K562 (cell line): ENCODE results near the gene SUPT3H. TPM values are rescaled to one million over a fixed set of nuclear protein-coding genes. Genes with fewer than 3 reads are reported as not detected.

Experiments
- ATAC-seq: fragments of 200-7000 bp; cut with Tn5 transposase; 3 replicates; pipeline ENCODE4 v1.9.1; 2020; ENCODE audit warnings: moderate library complexity
- BruUV-seq: library from RNA; stranded (reverse); fragments of 400-500 nt; replicated peaks from 2 replicates; lab custom pipeline; 2021; lab: Mats Ljungman, UMichigan
- CTCF ChIA-PET: fragments of 300-600 bp; formaldehyde crosslinking; extraction: SDS; loops from one replicate; lab custom pipeline; 2021; ENCODE audit warnings: low intra/inter-chr PET ratio; lab: Yijun Ruan, JAX
- POLR2A ChIA-PET: fragments of 300-600, 350-650 bp; sonication (Branson Sonifier 250); formaldehyde crosslinking; extraction: SDS; loops from one replicate; lab custom pipeline; 2021; ENCODE audit warnings: antibody characterized with exemption, inconsistent platforms; lab: Yijun Ruan, JAX
- DNase-seq, 4 experiments: peaks; one replicate each; pipeline versions ENCODE4 v3.0.0 to v3.0.0-alpha.2; 2011 to 2018; ENCODE audit warnings: low spot score in 3 of 4, mixed read lengths in 3 of 4; ENCODE audit errors: extremely low read depth in 1 of 4
- FAIRE-seq: peaks from 2 replicates; lab custom pipeline; 2011; peaks lifted over from hg19 to GRCh38; lab: Jason Lieb, UNC
- H2AFZ ChIP-seq: 2 replicates; pipeline ENCODE4 v1.6.0; 2011; ENCODE audit warnings: low read depth, low read length, control low read depth, inconsistent platforms
- H3K27ac ChIP-seq: fragments of 200-600 bp; 3 replicates; pipeline ENCODE4 v1.8.0; 2011; ENCODE audit warnings: low read depth, mild to moderate bottlenecking, control low read depth, inconsistent platforms, low read length, moderate library complexity, mixed read lengths; ENCODE audit errors: extremely low read depth
- H3K27me3 ChIP-seq, 2 experiments: fragments of 300-600 bp in 1 of 2; 2 replicates in 1 of 2; 3 replicates in 1 of 2; pipeline versions ENCODE4 v1.6.0 to v1.8.0; 2011; ENCODE audit warnings: inconsistent platforms in 2 of 2, low read length in 2 of 2, mild to moderate bottlenecking in 1 of 2, mixed read lengths in 1 of 2, moderate library complexity in 1 of 2; ENCODE audit not compliant: control insufficient read depth in 2 of 2, insufficient read depth in 2 of 2
- H3K36me3 ChIP-seq: fragments of 300-600 bp; 3 replicates; pipeline ENCODE4 v1.8.0; 2011; ENCODE audit warnings: mild to moderate bottlenecking, low read length, inconsistent platforms; ENCODE audit not compliant: control insufficient read depth, insufficient read depth
- H3K4me1 ChIP-seq, 2 experiments: fragments of 200-600 bp in 1 of 2; replicated peaks in 1 of 2; 2 replicates in 1 of 2; 3 replicates in 1 of 2; pipeline versions ENCODE4 v1.5.1 to v1.8.0; 2011; ENCODE audit warnings: inconsistent platforms in 2 of 2, low read length in 2 of 2, mild to moderate bottlenecking in 1 of 2, mixed read lengths in 1 of 2, moderate library complexity in 1 of 2; ENCODE audit not compliant: control insufficient read depth in 2 of 2, insufficient read depth in 2 of 2
- H3K4me2 ChIP-seq: 2 replicates; pipeline ENCODE4 v1.6.1; 2011; ENCODE audit warnings: low read length, control low read depth, inconsistent platforms, mixed read lengths; ENCODE audit not compliant: insufficient read depth
- H3K4me3 ChIP-seq: fragments of 200-600 bp; sonication (generic), shearing (Covaris generic); 2 replicates; pipeline ENCODE4 v1.5.1; 2016; ENCODE audit warnings: control low read depth, inconsistent platforms
- H3K79me2 ChIP-seq: fragments of 200-600 bp; 3 replicates; pipeline ENCODE4 v1.8.0; 2011; ENCODE audit warnings: low read length, inconsistent platforms; ENCODE audit not compliant: control insufficient read depth, insufficient read depth
- H3K9ac ChIP-seq, 2 experiments: 2 replicates each; pipeline versions ENCODE4 v1.6.0 to v1.6.1; 2011; ENCODE audit warnings: low read depth in 2 of 2, low read length in 2 of 2, control low read depth in 1 of 2, inconsistent platforms in 1 of 2, mild to moderate bottlenecking in 1 of 2, mixed read lengths in 1 of 2; ENCODE audit not compliant: insufficient read depth in 1 of 2
- H3K9me1 ChIP-seq: one replicate; pipeline ENCODE4 v1.6.0; 2011; ENCODE audit warnings: inconsistent platforms, mild to moderate bottlenecking, low read length, moderate library complexity; ENCODE audit not compliant: control insufficient read depth, insufficient read depth
- H3K9me3 ChIP-seq: replicated peaks from 2 replicates; pipeline ENCODE4 v1.5.1; 2011; ENCODE audit warnings: low read depth, low read length, inconsistent platforms; ENCODE audit not compliant: control insufficient read depth, insufficient read depth
- H4K20me1 ChIP-seq: replicated peaks from 2 replicates; pipeline ENCODE4 v1.6.1; 2011; ENCODE audit warnings: low read length, inconsistent platforms, mixed read lengths; ENCODE audit not compliant: control insufficient read depth, insufficient read depth
- ETV1 ChIP-seq: fragments of 450-650 bp; conservative IDR thresholded peaks from 2 replicates; pipeline ENCODE4 v1.6.1; 2016; ENCODE audit warnings: missing genetic modification characterization, control low read depth, low read depth, missing compliant biosample characterization
- ETV5 ChIP-seq: sonication (generic); formaldehyde crosslinking; IDR thresholded peaks from 2 replicates; pipeline ENCODE4 v1.4.0; 2020; ENCODE audit warnings: low read depth, mild to moderate bottlenecking, missing genetic modification reagents
- FOSL1 ChIP-seq: fragments of 200-800 bp; sonication (Bioruptor generic); conservative IDR thresholded peaks from 2 replicates; pipeline ENCODE4 v1.6.1; 2016; ENCODE audit warnings: missing genetic modification characterization, missing compliant biosample characterization
- HDAC1 ChIP-seq, 2 experiments: fragments of 450-650 bp; IDR thresholded peaks; 2 replicates each; pipeline ENCODE4 v1.6.1; 2016 to 2017; ENCODE audit warnings: inconsistent platforms in 1 of 2, mild to moderate bottlenecking in 1 of 2, moderate library complexity in 1 of 2
- JUN ChIP-seq, 2 experiments: sonication (generic) in 1 of 2; formaldehyde crosslinking in 1 of 2; IDR thresholded peaks; 2 replicates each; pipeline versions ENCODE4 v1.6.1 to v1.8.0; 2012 to 2022; ENCODE audit warnings: borderline replicate concordance in 2 of 2, mild to moderate bottlenecking in 2 of 2, improper control_type of control experiment in 1 of 2, low read depth in 1 of 2, low read length in 1 of 2, missing genetic modification reagents in 1 of 2
- KLF1 ChIP-seq: fragments of 450-650 bp; IDR thresholded peaks from 2 replicates; pipeline ENCODE4 v1.6.1; 2016; ENCODE audit warnings: missing genetic modification characterization, missing compliant biosample characterization
- MED1 ChIP-seq: sonication (generic); formaldehyde crosslinking; IDR thresholded peaks from 2 replicates; pipeline ENCODE4 v1.8.1; 2023; ENCODE audit warnings: missing genetic modification reagents, borderline replicate concordance
- MTA1 ChIP-seq: fragments of 450-650 bp; IDR thresholded peaks from 2 replicates; pipeline ENCODE4 v1.6.1; 2017; ENCODE audit warnings: borderline replicate concordance
- ZNF280B ChIP-seq: fragments of 250-450 bp; sonication (Bioruptor Pico); IDR thresholded peaks from 2 replicates; pipeline ENCODE4 v1.5.1; 2021; ENCODE audit warnings: mild to moderate bottlenecking
- ZNF407 ChIP-seq: fragments of 450-650 bp; IDR thresholded peaks from 2 replicates; pipeline ENCODE4 v1.6.1; 2016; ENCODE audit warnings: low read depth
- ZNF764 ChIP-seq: fragments of 250-450 bp; sonication (Bioruptor Pico); IDR thresholded peaks from 2 replicates; pipeline ENCODE4 v1.4.0; 2020; ENCODE audit warnings: low read depth, mild to moderate bottlenecking, moderate library complexity
- WGBS: fragments of 100-300 bp; shearing (Covaris generic); methylation state at CpG from one replicate; pipeline ENCODE4 v1.1.6; 2016; ENCODE audit warnings: low coverage, mixed read lengths; ENCODE audit not compliant: insufficient coverage; ENCODE audit errors: missing lambda C conversion rate; 5-methylcytosine and 5-hydroxymethylcytosine counted together
- in situ Hi-C: fragments of 300-500 bp; cut with MboI; formaldehyde crosslinking; loops from 4 replicates; pipeline ENCODE4 v1.15.0; 2018; ENCODE audit warnings: inconsistent platforms, mixed read lengths
- intact Hi-C: fragments of 100-400 bp; cut with micrococcal nuclease; formaldehyde crosslinking; loops from 2 replicates; pipeline ENCODE4 v1.14.2; 2022
- polyA plus RNA-seq, 8 experiments: library from polyadenylated mRNA; depleted of rRNA in 4 of 8; stranded (reverse) in 5 of 8; unstranded in 3 of 8; fragments of >200 nt; fragmentation: Nextera tagmentation in 2 of 8; fragmentation: Illumina TruSeq in 1 of 8; extraction: Ambion mirVana in 2 of 8; extraction: Trizol in 1 of 8; gene quantifications; 2 replicates each; pipeline versions ENCODE4 v1.2.1 to v1.2.3, GENCODE V29; 2011 to 2014; ENCODE audit warnings: inconsistent platforms in 1 of 8, missing spikeins in 1 of 8
- total RNA-seq, 7 experiments: library from RNA; depleted of rRNA in 6 of 7; stranded (reverse); fragments of >200 nt in 6 of 7; fragmentation: Illumina TruSeq in 2 of 7; extraction: Trizol in 2 of 7; gene quantifications; 2 replicates each; pipeline versions ENCODE4 v1.2.1 to v1.2.3, GENCODE V29; 2011 to 2021; ENCODE audit warnings: low replicate concordance in 1 of 7

SUPT3H gene
- total and polyA plus RNA-seq, 9 of the 15 experiments (the other 6 are each of a cell fraction or from before 2014, with no cell fraction given), result 7.2 to 16.3 (median 11.9) TPM

DNA sequence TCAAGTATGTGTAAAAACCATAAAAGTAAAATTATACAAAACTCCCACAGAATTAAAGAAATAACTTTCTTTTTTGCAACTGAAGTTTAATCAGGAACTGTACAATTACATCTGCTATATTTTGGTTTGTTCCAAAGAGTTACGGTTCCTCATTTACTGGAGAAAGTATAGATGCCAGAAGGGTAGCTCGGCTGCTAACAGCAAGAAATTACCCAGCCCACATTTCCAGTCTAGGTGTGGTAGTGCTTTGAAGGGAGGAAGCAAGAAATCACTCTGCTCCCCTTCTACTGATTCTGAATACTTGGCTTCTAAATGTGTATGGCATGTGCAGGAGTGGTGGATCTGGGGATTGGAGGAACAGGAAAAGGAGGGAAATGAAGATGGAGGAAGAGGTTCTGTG, 549.0 kb downstream of the SUPT3H start:
- Histone ChIP-seq H3K36me3 (no peaks in the 10 kb centered on the region), H3K9me3 (no peaks in the 10 kb centered on the region), H3K4me3 (no peak overlapping the region), H4K20me1 (no peaks in the 10 kb centered on the region), H3K4me1 (no peaks in the 10 kb centered on the region), H3K27me3 (no peaks in the 10 kb centered on the region), H3K79me2 (no peaks in the 10 kb centered on the region), H3K4me2 (no peak overlapping the region), H3K9me1 (no peaks in the 10 kb centered on the region), H2AFZ (no peak overlapping the region), H3K27ac (no peak overlapping the region), H3K9ac (no peak overlapping the region)
- WGBS, result 48% methylated on average over 2 of the region's 2 CpGs
- POLR2A ChIA-PET, result no interaction called here
- DNase-seq, result no peak
- CTCF ChIA-PET, result no interaction called here
- in situ Hi-C loops (no loop called here), intact Hi-C loops (no loop called here)
- BruUV-seq, result no TSS peak
- FAIRE-seq, result no peak
- TF ChIP-seq ETV5 (CRISPR knock-in tag) (no peak), HDAC1 (IDR thresholded peaks at IDR 0.05) (no peak), MED1 (CRISPR knock-in tag) (no peak), ZNF280B (CRISPR knock-in tag) (no peak), FOSL1 (tag) (no peak), MTA1 (no peak), ZNF407 (no peak), ZNF764 (CRISPR knock-in tag) (no peak), ETV1 (tag) (no peak), KLF1 (tag) (no peak), JUN (IDR thresholded peaks at IDR 0.05; ENCODE audit: borderline replicate concordance, low read depth, low read length) (no peak), JUN (CRISPR knock-in tag; IDR thresholded peaks at IDR 0.05; ENCODE audit: borderline replicate concordance) (no peak)
- ATAC-seq, result no peak
